Measurements from ENCODE around the gene FAM111A. TPM values are rescaled to one million over a fixed set of nuclear protein-coding genes. Genes with fewer than 3 reads are reported as not detected.

Gene FAM111A
- total and polyA plus RNA-seq, 3 donors from 2014 or later, result 12.3 to 43.4 (median 41.5) TPM

DNA sequence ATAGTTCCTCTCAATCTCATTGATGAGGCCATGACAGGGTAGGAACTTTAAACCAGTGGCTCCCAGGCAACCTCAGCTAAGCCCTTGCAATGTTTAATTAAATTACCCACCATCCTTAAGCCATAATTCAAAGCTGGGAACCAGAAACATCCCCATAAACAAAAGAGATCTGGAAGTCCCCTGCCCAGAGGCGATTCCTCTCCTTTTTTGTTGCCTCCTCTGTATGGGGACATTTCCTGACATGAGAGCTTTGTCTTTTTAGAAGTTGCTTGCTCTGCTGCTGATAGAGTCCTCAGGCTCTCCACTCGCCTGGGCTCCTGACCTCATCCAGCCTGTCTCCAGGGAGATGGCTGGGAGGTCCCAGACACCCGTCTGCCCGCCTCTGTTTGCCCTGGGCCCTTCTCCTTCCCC, 32.4 kb downstream of the FAM111A start:
- intact Hi-C loops (cut with DNase I; ENCODE audit: low total_unique reads), result loop anchor here (10.0 kb wide), 1 partner anchor 110 kb away; no protein-coding TSS in a partner anchor
- peaks cover 21% of the 10 kb centered on the region for H3K4me1 ChIP-seq
- WGBS, 2 donors, result 53 to 69% methylated on average over 4 of the region's 4 CpGs
- no peak overlapping the region for H3K27ac ChIP-seq
- no peaks in the 10 kb centered on the region for H3K9me3 ChIP-seq
- TF ChIP-seq, protein P1, sequence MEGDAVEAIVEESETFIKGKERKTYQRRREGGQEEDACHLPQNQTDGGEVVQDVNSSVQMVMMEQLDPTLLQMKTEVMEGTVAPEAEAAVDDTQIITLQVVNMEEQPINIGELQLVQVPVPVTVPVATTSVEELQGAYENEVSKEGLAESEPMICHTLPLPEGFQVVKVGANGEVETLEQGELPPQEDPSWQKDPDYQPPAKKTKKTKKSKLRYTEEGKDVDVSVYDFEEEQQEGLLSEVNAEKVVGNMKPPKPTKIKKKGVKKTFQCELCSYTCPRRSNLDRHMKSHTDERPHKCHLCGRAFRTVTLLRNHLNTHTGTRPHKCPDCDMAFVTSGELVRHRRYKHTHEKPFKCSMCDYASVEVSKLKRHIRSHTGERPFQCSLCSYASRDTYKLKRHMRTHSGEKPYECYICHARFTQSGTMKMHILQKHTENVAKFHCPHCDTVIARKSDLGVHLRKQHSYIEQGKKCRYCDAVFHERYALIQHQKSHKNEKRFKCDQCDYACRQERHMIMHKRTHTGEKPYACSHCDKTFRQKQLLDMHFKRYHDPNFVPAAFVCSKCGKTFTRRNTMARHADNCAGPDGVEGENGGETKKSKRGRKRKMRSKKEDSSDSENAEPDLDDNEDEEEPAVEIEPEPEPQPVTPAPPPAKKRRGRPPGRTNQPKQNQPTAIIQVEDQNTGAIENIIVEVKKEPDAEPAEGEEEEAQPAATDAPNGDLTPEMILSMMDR (IDR thresholded peaks at IDR 0.05), result no peak
- TF ChIP-seq POLR2A (IDR thresholded peaks at IDR 0.05), result no peak
- H3K36me3 ChIP-seq (ENCODE audit: low read depth, missing control alignments), result no peaks in the 10 kb centered on the region
- H3K4me3 ChIP-seq, result no peak overlapping the region
- H3K27me3 ChIP-seq, result no peaks in the 10 kb centered on the region
- no peak for DNase-seq

DNA sequence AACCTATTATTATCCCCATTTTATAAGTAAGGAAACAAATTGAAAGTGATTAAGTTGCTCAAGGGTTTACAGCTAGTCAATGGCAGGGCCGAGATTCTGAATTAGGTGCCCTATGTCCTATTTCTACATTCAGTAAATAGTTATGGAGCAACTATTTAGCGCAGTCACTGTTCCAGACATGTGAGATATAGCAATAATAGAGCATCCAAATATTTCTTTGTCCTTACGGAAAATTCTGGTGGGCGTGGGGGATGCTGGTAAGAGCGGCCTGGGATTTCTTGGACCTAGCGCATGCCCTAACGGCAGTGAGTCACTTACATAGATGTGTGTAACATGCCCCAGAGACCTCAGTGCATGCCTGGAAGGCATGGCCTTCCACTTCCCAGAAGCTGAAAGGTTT, 33.7 kb downstream of the FAM111A start:
- WGBS, 2 donors, result 92 to 96% methylated on average over 7 of the region's 7 CpGs
- Histone ChIP-seq H3K4me1 (peaks cover 21% of the 10 kb centered on the region), H3K9me3 (no peaks in the 10 kb centered on the region), H3K27me3 (no peaks in the 10 kb centered on the region), H3K27ac (no peak overlapping the region), H3K36me3 (ENCODE audit: low read depth, missing control alignments) (no peaks in the 10 kb centered on the region), H3K4me3 (no peak overlapping the region)
- intact Hi-C loops (cut with DNase I; ENCODE audit: low total_unique reads), result loop anchor here (10.0 kb wide), 1 partner anchor 108 kb away; no protein-coding TSS in a partner anchor
- DNase-seq, result no peak
- TF ChIP-seq POLR2A (IDR thresholded peaks at IDR 0.05), result no peak
- TF ChIP-seq, protein P1 (IDR thresholded peaks at IDR 0.05), result no peak

DNA sequence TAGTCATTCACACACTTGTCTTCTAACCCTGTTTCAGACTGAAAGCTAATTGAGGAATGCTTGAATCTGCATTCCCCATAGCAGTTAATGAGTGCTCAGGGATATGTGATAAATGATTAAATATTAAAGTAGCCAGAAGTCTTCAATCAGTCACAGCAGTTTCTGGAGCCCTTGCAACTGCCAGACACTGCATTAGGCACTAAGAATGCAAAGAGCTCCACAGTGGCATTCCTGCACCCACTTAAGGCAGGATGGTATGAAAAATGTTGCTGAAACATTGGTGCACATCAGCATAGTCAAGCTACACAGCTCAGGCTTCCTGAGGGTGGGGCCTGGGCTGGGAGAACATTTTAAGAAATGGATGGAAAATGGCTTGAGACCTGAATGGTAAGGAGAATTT, 35.7 kb downstream of the FAM111A start:
- intact Hi-C loops (cut with DNase I; ENCODE audit: low total_unique reads), result loop anchor here (10.0 kb wide), 1 partner anchor 106 kb away; no protein-coding TSS in a partner anchor
- Histone ChIP-seq H3K4me3 (no peak overlapping the region), H3K4me1 (peaks cover 21% of the 10 kb centered on the region), H3K27ac (no peak overlapping the region), H3K27me3 (no peaks in the 10 kb centered on the region), H3K36me3 (ENCODE audit: low read depth, missing control alignments) (no peaks in the 10 kb centered on the region), H3K9me3 (no peaks in the 10 kb centered on the region)
- no peak for DNase-seq
- TF ChIP-seq, protein P1 (IDR thresholded peaks at IDR 0.05), result no peak
- TF ChIP-seq POLR2A (IDR thresholded peaks at IDR 0.05), result no peak

DNA sequence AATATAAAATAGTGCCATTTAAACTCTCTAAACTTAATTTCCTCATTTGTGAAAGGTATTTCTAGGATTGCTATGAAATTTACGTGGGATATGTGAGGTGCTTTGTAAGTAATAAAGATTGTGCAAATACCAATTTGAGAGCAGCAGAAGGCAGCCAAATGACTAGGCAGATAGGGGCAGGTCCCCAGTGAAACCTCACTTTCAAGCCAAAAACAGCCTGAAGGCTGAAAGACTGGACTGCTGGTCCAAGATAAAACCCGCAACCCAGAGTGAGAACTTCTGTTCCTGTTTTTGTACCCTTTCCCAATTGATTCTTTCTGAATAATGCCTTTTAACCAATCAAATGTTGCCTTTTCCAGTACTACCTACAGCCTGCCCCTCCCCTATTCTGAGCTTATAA, 36.5 kb downstream of the FAM111A start:
- H3K27me3 ChIP-seq, result no peaks in the 10 kb centered on the region
- 88 to 92% methylated on average over 2 of the region's 2 CpGs for WGBS, 2 donors
- intact Hi-C loops (cut with DNase I; ENCODE audit: low total_unique reads), result loop anchor here (10.0 kb wide), 1 partner anchor 106 kb away; no protein-coding TSS in a partner anchor
- H3K4me1 ChIP-seq, result peaks cover 15% of the 10 kb centered on the region
- DNase-seq, result no peak
- H3K9me3 ChIP-seq, result no peaks in the 10 kb centered on the region
- TF ChIP-seq POLR2A (IDR thresholded peaks at IDR 0.05), result no peak
- no peak overlapping the region for H3K4me3 ChIP-seq
- no peak overlapping the region for H3K27ac ChIP-seq
- no peaks in the 10 kb centered on the region for H3K36me3 ChIP-seq (ENCODE audit: low read depth, missing control alignments)

DNA sequence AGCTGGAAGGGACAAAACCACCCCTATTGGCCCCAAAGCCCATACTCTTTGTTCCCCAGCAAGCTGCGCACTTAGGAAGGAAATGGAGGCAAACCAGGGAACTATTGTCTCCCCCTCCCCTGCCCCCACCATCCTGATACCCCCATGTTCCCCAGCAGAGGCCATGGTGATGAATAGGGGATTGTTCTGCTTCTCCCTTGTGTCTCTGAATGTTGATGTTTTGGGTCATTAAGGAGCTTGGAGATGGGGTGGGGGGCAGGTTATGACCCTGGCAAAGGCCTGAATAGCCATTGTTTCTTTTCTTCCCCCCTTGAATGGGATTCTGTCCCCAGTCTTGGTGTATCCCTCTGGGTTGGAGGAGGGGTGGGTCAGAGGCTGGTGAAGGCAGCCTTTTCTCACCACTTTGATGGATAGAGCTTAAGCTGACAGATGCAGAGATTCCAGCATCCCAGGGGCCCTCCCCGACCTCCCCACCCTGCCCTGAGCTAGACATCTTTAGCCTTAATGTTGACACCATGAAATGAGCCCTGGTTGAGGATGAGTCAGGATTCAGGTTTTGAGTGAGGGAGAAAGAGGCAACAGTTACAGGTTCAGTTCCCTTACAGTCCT, 37.6 kb downstream of the FAM111A start:
- Histone ChIP-seq H3K4me1 (peaks cover 15% of the 10 kb centered on the region), H3K27ac (no peak overlapping the region), H3K27me3 (no peaks in the 10 kb centered on the region), H3K9me3 (no peaks in the 10 kb centered on the region), H3K36me3 (ENCODE audit: low read depth, missing control alignments) (no peaks in the 10 kb centered on the region), H3K4me3 (no peak overlapping the region)
- 95% methylated on average over 2 of the region's 2 CpGs for WGBS, 2 donors
- TF ChIP-seq, protein P1 (IDR thresholded peaks at IDR 0.05), result no peak
- no peak for TF ChIP-seq POLR2A (IDR thresholded peaks at IDR 0.05)
- intact Hi-C loops (cut with DNase I; ENCODE audit: low total_unique reads), result no loop called here
- DNase-seq, result no peak
